ENCODE measurements around the gene MAP1LC3B.

Gene MAP1LC3B

GRCh38 chr16:87412996-87413421, 20.9 kb downstream of the MAP1LC3B start:
- no peak for TF ChIP-seq SIN3A (IDR thresholded peaks at IDR 0.05; ENCODE audit: borderline replicate concordance, insufficient read depth, low read length)
- no peak for TF ChIP-seq FOXP2 (optimal IDR thresholded peaks at IDR 0.05; ENCODE audit: borderline replicate concordance, extremely low read depth, extremely low read length, insufficient read depth)
- no peak for TF ChIP-seq TAF1 (IDR thresholded peaks at IDR 0.05; ENCODE audit: borderline replicate concordance, insufficient read depth, low read length)
- TF ChIP-seq POLR2AphosphoS5 (IDR thresholded peaks at IDR 0.05; ENCODE audit: low read depth, low read length) = no peak
- TF ChIP-seq, protein P1, sequence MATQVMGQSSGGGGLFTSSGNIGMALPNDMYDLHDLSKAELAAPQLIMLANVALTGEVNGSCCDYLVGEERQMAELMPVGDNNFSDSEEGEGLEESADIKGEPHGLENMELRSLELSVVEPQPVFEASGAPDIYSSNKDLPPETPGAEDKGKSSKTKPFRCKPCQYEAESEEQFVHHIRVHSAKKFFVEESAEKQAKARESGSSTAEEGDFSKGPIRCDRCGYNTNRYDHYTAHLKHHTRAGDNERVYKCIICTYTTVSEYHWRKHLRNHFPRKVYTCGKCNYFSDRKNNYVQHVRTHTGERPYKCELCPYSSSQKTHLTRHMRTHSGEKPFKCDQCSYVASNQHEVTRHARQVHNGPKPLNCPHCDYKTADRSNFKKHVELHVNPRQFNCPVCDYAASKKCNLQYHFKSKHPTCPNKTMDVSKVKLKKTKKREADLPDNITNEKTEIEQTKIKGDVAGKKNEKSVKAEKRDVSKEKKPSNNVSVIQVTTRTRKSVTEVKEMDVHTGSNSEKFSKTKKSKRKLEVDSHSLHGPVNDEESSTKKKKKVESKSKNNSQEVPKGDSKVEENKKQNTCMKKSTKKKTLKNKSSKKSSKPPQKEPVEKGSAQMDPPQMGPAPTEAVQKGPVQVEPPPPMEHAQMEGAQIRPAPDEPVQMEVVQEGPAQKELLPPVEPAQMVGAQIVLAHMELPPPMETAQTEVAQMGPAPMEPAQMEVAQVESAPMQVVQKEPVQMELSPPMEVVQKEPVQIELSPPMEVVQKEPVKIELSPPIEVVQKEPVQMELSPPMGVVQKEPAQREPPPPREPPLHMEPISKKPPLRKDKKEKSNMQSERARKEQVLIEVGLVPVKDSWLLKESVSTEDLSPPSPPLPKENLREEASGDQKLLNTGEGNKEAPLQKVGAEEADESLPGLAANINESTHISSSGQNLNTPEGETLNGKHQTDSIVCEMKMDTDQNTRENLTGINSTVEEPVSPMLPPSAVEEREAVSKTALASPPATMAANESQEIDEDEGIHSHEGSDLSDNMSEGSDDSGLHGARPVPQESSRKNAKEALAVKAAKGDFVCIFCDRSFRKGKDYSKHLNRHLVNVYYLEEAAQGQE (IDR thresholded peaks at IDR 0.05; ENCODE audit: insufficient read depth in 1 of 2, low read depth in 2 of 2, low read length in 2 of 2) = no peak

DNA sequence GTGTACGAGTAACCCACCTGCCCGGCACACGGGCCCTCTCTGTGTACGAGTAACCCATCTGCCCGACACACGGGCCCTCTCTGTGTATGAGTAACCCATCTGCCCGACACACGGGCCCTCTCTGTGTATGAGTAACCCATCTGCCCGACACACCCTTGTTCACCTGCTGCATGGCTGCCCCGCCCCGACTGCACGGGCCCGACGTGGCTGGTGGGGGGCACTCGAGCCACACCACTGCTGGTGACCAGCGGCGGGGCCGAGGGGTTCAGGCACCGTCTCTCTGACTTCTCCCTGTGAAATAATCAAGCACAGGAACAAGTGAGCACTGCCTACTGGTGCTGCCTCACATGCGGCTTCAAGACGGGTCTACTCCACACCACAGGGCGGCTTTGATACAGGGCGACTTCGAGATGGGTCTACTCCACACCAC, 22.1 kb downstream of the MAP1LC3B start:
- TF ChIP-seq SIN3A (IDR thresholded peaks at IDR 0.05; ENCODE audit: borderline replicate concordance, insufficient read depth, low read length) = no peak

DNA sequence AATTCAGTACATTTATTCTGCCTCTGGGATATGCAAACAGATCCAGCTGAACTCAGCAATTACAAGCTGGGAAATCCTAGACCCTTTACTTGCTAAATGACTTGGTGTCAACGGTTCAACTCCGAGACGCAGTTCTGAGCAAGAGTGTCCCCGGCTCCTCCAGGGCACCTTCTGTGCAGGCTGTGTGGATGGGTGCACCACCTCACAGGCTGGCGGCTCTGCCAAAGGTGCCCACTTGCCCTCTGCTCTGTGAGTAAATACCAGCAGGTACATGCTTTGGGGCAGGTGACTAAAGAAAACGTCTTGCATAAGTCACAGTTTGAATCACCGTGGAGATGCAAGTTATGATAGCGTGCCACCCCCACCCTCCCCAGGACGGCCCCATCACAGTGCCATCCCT, 23.3 kb downstream of the MAP1LC3B start:
- TF ChIP-seq, protein P1 (IDR thresholded peaks at IDR 0.05; ENCODE audit: insufficient read depth in 1 of 2, low read depth in 2 of 2, low read length in 2 of 2) = no peak
- no peak for TF ChIP-seq POLR2AphosphoS5 (IDR thresholded peaks at IDR 0.05; ENCODE audit: low read depth, low read length)
- TF ChIP-seq SIN3A (IDR thresholded peaks at IDR 0.05; ENCODE audit: borderline replicate concordance, insufficient read depth, low read length) = no peak
- no peak for TF ChIP-seq TAF1 (IDR thresholded peaks at IDR 0.05; ENCODE audit: borderline replicate concordance, insufficient read depth, low read length)
- no peak for TF ChIP-seq FOXP2 (optimal IDR thresholded peaks at IDR 0.05; ENCODE audit: borderline replicate concordance, extremely low read depth, extremely low read length, insufficient read depth)

- TF ChIP-seq TAF1 (IDR thresholded peaks at IDR 0.05; ENCODE audit: borderline replicate concordance, insufficient read depth, low read length) = no peak
- no peak for TF ChIP-seq FOXP2 (optimal IDR thresholded peaks at IDR 0.05; ENCODE audit: borderline replicate concordance, extremely low read depth, extremely low read length, insufficient read depth)
- TF ChIP-seq SIN3A (IDR thresholded peaks at IDR 0.05; ENCODE audit: borderline replicate concordance, insufficient read depth, low read length) = no peak
- TF ChIP-seq POLR2AphosphoS5 (IDR thresholded peaks at IDR 0.05; ENCODE audit: low read depth, low read length) = no peak
- TF ChIP-seq, protein P1 (IDR thresholded peaks at IDR 0.05; ENCODE audit: insufficient read depth in 1 of 2, low read depth in 2 of 2, low read length in 2 of 2) = no peak
Observed at GRCh38 chr16:87416826-87417527, 24.8 kb downstream of the MAP1LC3B start.

- TF ChIP-seq TAF1 (IDR thresholded peaks at IDR 0.05; ENCODE audit: borderline replicate concordance, insufficient read depth, low read length) = no peak
- TF ChIP-seq, protein P1 (IDR thresholded peaks at IDR 0.05; ENCODE audit: insufficient read depth in 1 of 2, low read depth in 2 of 2, low read length in 2 of 2) = no peak
- TF ChIP-seq POLR2AphosphoS5 (IDR thresholded peaks at IDR 0.05; ENCODE audit: low read depth, low read length) = no peak
- TF ChIP-seq FOXP2 (optimal IDR thresholded peaks at IDR 0.05; ENCODE audit: borderline replicate concordance, extremely low read depth, extremely low read length, insufficient read depth) = no peak
- no peak for TF ChIP-seq SIN3A (IDR thresholded peaks at IDR 0.05; ENCODE audit: borderline replicate concordance, insufficient read depth, low read length)
Observed at GRCh38 chr16:87417528-87417910, 25.4 kb downstream of the MAP1LC3B start.

All from PFSK-1 (cell line).